Keratinocyte (primary cell): ENCODE results near the gene CENPT.

Source experiments
- CTCF ChIP-seq, 3 experiments: IDR thresholded peaks in 1 of 3; conservative IDR thresholded peaks in 1 of 3; optimal IDR thresholded peaks in 1 of 3; 2 replicates in 2 of 3; 3 replicates in 1 of 3; pipeline versions ENCODE3 to v1.5.1; 2011; ENCODE audit warnings: low read length in 3 of 3, mild to moderate bottlenecking in 3 of 3, moderate library complexity in 2 of 3, control low read depth in 1 of 3, inconsistent platforms in 1 of 3; ENCODE audit not compliant: insufficient read depth in 2 of 3; ENCODE audit errors: extremely low read depth in 1 of 3
- EZH2 ChIP-seq: IDR thresholded peaks from one replicate; pipeline ENCODE4 v1.6.1; 2012; ENCODE audit warnings: inconsistent platforms, mild to moderate bottlenecking, low read length, moderate library complexity

GRCh38 chr16:67780847-67781564 is 66.5 kb downstream of the CENPT start:
- no peak for TF ChIP-seq CTCF (optimal IDR thresholded peaks at IDR 0.05 in 1 of 3, IDR thresholded peaks at IDR 0.05 in 1 of 3, conservative IDR thresholded peaks at IDR 0.05 in 1 of 3; ENCODE audit: extremely low read depth in 1 of 3, insufficient read depth in 2 of 3, low read length in 3 of 3)
- no peak for TF ChIP-seq EZH2
